Adipose tissue (tissue), 3 donors: ENCODE measurements around the gene NRP2. TPM values are rescaled to one million over a fixed set of nuclear protein-coding genes. Genes with fewer than 3 reads are reported as not detected.
A peak's percentile ranks its signal among the peaks of the same experiment; 100 is the strongest.

Experiments used
- H3K27ac ChIP-seq: one replicate; pipeline ENCODE4 v1.5.1; 2013; ENCODE audit warnings: low read depth, low read length
- WGBS, 3 donors: extraction: QIAGEN DNeasy Blood & Tissue Kit; methylation state at CpG; one replicate each; pipeline ENCODE4 v1.1.7; 2013; 5-methylcytosine and 5-hydroxymethylcytosine counted together
- polyA plus RNA-seq, 3 donors: library from polyadenylated mRNA; stranded (reverse); fragments of 200-250 nt; gene quantifications; one replicate each; pipeline ENCODE4 v1.2.3, GENCODE V29; 2013
- donor health status: healthy with polysubstance abuse.
- donor health status: Bipolar disorder and iron deficiency.
- donor health status: healthy.

NRP2 gene
- polyA plus RNA-seq, 3 donors, result 1.7 to 20.4 (median 11.4) TPM

DNA sequence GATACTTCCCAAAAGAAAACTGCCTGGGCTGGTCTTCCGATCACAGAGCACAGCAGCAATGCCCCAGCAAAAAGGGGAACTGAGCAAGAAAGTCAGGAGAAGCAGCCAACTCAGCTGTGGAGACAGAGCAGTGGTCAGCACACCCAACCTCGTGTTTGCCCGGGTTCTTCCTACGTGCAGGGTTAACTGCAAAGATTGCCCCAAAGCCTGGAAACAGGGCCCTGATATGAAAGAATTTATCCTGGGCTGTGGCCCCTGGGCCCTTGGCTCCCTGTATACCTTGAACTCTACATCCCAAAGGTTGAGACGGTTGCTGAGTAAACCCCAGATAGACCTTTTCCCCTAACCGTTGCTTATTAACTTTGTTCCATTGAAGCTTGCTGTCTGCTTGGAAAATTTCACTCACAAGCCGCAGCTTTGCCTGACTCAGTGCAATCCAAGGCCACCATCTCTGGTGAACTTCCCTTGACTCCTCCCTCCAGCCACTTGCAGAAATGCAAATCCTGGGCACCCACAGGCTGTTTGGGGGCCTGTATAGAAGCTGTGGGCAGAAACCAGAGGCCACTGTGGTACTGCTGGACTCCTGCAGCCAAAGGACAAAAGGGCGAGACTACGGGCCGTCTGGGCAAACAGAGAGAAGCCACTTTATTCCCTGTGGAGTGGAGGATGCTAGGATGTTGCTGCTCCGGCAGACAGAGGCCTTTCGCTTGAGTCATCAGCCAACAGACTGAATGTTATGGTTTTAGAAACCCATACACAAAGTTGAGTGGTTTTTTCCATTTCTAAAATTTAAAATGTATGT, 18.2 kb downstream of the NRP2 start:
- WGBS, 3 donors, result 60 to 69% (median 64%) methylated on average over 12 of the region's 12 CpGs
- H3K27ac ChIP-seq, result peak overlapping the region; percentile 19

DNA sequence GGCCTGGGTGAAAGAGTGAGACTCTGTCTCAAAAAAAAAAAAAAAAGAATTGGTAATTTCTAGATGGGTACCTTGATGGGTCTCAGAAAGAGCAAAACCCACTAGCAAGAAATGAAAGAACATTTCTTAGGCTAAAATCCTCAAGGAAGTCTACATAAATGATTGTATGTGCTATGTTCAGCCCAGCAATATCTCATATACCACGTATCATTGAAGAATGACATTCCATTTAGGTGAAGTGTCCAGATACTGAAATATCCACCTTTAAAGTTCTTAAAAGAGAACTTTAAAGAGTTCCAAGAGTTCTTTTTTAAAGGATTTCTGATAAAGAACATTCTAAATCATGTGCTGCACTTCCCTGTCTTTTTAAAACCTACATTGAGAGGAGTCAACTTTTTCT, 19.2 kb downstream of the NRP2 start:
- H3K27ac ChIP-seq, result no peak overlapping the region
- 86 to 89% (median 86%) methylated on average over 1 of the region's 1 CpG for WGBS, 3 donors

DNA sequence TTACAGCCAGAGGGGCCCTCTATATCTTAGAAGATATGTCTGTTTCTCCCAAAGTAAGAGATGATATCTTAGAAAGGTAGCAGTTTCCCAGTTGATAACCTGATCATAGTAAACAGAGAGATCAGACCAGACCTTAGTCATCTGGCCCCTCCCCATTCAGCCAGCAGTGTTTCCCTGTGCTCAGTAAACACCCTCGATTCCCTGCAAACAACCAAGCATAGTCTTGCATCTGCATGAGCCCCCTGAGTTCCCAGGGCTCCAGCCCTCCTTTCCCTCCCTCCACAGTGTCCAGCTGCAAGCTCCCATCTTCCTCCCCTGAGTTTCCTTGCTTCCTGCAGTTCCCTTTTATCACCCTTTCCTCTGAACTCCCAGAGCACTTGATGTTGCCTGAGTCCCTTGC, 20.3 kb downstream of the NRP2 start:
- H3K27ac ChIP-seq, result no peak overlapping the region
- 27 to 67% (median 63%) methylated on average over 1 of the region's 1 CpG for WGBS, 3 donors

DNA sequence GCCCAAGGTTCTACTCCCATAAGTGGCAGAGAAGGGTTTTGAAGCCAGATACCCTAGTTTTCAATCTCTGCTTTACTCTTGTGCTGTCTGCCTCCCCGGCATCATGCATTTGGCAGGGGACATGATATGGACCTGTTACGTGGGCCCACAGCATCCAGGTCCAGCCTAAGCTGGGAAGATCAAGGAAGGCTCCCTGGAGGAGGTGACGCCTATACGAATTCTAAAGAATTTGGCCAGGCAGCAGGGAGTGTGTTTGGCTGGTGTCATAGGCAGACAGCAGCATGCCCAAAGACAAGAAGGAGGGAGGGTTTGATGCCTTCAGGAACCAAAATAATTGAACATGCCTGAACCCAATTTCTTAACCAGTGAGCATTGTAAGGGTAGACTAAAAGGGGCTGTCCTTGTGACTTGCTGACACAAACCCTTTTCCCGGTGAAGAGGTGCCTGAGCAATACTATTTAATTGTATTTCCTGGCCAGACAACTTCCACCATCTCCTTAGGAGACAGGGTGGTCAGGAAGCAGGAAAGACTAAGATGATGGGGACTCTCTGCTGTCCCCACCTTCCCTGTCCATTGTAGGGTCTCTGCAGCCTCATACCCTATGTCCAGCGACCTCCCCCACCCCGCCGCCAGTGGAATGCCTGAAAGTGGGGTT, 21.3 kb downstream of the NRP2 start:
- no peak overlapping the region for H3K27ac ChIP-seq
- WGBS, 3 donors, result 74 to 87% (median 80%) methylated on average over 8 of the region's 8 CpGs

DNA sequence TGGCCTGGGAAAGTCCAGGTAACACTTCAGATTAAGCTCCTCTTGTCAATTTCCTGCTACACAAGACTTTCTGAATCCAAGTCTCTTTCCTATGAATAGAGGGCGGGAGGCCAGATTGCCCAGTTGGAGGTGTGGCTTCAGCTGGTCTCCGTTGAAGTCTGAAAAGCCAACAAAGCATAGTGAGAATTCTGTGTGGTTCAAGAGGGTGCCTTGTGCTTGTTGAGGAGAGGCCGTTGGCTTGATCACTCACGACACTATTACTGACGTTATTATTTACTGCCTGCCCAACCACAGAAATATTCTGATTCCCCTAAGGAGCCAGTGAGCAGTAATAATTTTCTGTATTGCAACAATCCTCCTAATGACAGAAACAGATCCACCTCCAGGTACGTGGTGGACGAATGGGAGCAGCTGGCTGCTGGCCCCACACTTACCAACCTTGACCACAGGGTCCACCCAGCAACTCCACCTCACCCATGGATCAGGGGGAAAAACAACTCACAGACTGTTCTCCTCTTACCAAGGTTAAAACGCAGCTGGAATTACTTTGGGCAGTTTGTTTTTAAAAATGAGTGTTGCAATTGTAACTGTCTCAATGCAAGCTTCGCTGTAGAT, 21.9 kb downstream of the NRP2 start:
- WGBS, 3 donors, result 56 to 71% (median 60%) methylated on average over 9 of the region's 9 CpGs
- H3K27ac ChIP-seq, result no peak overlapping the region

DNA sequence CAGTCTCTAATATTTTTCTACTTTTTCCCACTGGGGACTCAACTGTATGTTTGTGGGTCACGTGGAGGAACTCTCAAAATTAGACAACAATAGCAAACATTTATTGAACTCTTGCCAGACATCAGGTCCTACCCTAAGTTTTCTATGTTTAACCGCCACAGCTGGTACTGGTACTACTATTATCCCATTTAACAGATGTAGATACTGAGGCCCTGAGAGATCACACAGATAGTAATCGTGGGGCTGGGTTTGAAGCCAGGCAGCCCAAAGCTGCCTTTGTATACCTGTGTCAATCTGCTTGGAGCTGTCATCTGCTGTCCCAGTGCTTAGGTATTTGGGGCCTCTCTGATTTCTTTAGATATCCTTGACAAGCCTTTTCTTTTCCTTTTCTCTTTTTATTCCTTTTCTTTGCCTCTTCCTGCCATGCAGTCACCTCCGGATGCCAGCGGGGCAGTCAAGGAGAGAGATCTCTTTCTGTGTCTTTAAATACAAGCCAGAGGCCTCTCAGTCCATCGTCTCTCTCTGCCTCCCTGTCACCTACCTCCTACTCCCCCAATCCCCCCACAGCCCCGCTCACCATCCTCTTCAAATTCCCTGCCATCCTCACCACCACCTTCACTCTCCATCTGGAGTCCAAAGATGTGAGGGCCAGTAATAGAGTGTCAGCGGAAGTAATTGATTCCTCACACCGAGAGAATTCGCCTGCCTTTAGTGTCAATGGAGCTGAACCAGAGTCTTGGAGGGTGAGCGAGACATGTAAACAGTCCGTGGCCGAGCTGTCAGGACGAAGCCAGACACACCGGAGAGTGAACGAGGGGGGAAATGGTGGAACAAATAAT, 23.4 kb downstream of the NRP2 start:
- 76 to 89% (median 81%) methylated on average over 16 of the region's 16 CpGs for WGBS, 3 donors
- no peak overlapping the region for H3K27ac ChIP-seq

DNA sequence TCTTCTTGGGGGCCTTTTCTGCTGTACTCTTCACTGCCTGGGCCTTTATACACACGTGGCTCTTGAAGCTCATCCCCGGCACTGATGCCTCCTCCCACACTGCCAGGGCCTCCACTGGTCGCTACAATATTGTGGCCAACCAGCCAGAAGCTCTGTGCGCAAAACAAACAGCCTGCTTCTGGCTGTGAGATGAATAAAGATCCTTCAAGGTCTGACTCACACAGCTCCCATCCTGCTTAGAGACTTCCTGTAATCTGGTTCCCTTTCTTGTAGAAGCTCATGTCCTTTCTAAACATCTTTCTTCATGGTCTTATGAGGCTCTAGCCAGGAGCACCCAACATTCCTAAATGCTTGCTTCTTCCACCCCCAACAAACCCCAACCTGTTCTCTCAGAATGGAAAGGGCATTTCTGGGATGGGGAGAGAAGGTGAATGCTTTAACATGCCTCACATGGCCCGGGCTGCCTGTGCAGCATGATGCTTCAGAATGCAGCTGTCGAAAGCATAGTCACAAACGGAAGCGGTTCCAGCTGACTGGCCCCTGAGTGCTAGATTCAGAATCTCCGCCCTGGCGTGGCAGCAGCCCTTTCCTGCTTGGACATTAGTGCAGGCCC, 24.6 kb downstream of the NRP2 start:
- 35 to 70% (median 39%) methylated on average over 10 of the region's 10 CpGs for WGBS, 3 donors

DNA sequence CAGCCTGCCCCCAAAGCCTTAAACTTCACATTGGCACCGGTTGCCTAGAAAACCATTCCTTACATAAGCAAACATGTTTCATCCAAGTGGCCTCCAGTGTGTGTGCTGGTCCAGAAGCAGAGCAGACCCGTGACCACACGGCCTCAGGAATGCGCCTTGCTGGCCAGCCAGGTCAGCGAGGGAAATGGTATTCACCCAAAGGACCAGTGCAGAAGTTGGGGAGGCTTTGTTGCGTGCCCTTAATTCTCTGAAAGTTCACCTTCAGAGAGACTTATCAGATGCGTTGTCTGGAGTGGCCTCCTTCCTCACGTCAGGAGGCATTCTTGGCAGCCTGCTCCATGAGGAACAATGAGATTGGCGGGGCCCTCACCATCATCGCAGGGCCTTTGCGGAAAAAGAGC, 25.9 kb downstream of the NRP2 start:
- 67 to 81% (median 71%) methylated on average over 11 of the region's 11 CpGs for WGBS, 3 donors
- H3K27ac ChIP-seq, result no peak overlapping the region

More for the DNA sequence above, 24.6 kb downstream of the NRP2 start:
- no peak overlapping the region for H3K27ac ChIP-seq

DNA sequence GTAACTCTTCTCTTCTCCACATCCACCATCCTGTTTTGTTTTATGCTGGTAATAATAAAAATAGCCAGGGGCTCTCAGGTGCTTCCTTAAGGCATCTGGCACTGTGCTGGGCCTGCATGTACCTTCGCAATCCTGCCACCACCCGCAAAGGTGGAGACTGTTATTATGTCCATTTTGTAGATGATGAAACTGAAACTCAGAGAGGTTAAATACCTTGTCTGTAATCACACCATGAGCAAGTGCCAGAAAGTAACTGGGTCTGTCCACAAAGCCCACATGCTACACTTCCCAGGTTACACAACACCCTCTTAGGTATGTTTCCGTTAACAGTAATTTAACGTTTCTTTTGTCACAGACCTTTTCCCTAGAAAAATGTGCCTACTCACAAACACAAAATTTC, 27.0 kb downstream of the NRP2 start:
- WGBS, 3 donors, result 49 to 83% (median 77%) methylated on average over 4 of the region's 4 CpGs
- H3K27ac ChIP-seq, result no peak overlapping the region

DNA sequence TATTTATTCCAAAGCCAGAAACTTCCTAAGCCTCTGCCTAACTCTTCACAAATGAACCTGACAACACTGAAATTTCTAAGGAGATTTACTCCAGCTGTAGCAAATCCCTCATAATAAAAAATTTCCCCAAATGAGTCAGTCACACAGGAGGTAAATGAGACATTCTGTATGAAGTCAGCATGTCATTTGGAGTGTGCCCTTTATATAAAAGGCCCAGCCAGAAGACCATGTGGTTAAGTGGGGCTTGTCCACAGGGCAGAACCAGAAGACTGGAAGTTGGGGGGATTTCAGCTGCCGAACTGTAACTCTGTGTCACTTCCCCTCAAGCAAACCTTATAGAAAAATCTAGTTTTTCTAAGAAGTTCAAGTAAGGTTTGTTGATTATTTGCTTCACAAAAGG, 30.2 kb downstream of the NRP2 start:
- WGBS, 3 donors, result 41 to 53% (median 42%) methylated on average over 1 of the region's 1 CpG
- no peak overlapping the region for H3K27ac ChIP-seq

DNA sequence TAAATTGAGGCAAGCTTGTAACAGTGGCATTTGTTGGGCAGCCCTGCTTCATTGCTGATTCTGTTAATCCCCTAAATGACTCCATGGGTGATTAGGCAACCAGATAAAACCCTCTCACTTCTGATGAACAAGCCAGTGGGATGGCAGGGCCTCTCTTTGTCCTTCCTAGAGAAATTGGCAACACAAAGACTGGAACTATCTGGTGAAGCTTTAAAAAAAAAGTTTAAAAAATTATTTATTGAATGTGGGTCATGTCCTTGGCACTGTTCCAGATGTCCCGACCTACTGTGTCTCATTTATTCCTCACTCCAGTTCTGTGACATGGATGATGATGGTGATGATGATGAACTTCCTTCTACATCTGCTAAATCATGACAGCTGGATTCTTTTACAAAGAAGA, 30.8 kb downstream of the NRP2 start:
- H3K27ac ChIP-seq, result no peak overlapping the region
- WGBS, 3 donors, result 14 to 17% (median 16%) methylated on average over 1 of the region's 1 CpG

DNA sequence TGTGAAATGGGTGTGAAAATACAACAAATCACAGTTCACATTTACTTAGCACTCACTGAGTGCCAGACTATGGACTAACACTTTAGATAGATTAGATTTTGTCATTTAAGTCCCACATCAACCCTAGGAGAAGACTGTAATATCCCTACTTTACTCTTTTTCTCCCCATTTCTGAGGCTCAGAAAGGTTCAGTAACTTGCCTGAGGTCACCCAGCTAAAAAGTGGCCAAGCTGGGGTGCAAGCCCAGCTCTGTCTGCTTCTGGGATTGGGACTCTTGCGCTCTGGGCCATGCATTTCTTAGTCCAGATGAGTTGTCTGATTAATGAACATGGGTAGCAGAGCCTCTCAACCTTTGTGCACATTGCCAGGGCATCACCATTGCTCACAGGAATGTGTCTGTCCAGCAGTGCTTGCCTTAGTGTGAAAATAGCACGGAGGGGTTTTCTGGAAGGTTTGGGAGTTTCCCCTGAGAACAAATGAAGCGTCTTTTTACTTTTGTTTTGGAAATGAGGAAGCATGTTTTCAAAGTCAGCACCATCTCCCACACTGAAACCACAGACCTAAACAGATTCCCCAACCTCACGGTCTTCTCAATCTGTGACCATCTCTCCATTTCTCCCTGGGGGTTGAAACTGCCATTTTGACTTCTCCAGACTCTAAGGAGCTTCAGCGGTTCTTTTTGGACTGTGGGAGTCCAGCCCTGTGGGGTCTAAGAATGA, 31.9 kb downstream of the NRP2 start:
- peak overlapping the region; percentile 30 for H3K27ac ChIP-seq
- 39 to 79% (median 41%) methylated on average over 5 of the region's 5 CpGs for WGBS, 3 donors

DNA sequence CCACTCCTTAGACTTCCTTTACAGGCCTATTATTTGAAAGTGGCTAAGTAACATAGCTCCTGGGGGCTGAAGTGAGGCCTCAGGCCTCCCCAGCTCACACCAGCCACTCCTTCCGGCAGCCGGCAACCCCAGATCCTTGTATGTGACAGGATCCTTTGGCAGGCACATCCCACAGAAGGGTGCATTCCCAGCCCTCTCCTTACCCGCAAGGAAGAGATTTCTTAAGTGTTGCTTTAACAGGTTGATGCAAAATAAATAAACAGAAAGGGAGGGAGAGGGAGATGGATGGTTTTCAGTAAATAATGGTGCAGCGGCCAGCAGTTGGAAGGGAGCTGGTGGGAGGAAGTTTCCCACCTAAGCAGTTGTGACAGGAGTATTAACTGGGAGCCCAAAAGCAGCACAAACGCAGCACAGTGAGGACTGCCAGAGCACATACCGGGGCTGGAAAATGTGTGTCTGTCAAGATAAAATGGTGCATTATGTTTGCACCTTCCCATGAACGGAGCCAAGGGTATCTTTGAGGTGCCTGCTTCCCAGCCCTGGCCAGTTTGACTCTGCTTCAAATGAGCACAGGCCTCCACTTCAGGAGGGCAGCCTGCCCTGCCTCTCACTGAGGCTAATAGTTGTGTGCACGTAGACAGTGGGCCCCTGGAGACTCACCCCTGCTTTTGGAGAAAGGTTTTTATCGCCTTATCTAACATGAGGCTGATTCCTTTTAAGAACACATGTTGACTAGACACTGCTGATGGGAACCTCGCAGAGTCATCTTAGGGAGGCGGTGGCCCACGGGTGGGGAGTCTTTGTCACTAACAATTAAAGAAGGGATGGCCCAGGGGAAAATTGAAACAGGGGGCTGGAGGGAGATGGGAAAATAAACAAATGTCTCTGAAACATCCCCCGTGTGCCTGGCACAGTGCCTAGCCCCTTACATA, 32.8 kb downstream of the NRP2 start:
- WGBS, 3 donors, result 74 to 85% (median 75%) methylated on average over 13 of the region's 13 CpGs
- peak overlapping the region; percentile 30 for H3K27ac ChIP-seq

DNA sequence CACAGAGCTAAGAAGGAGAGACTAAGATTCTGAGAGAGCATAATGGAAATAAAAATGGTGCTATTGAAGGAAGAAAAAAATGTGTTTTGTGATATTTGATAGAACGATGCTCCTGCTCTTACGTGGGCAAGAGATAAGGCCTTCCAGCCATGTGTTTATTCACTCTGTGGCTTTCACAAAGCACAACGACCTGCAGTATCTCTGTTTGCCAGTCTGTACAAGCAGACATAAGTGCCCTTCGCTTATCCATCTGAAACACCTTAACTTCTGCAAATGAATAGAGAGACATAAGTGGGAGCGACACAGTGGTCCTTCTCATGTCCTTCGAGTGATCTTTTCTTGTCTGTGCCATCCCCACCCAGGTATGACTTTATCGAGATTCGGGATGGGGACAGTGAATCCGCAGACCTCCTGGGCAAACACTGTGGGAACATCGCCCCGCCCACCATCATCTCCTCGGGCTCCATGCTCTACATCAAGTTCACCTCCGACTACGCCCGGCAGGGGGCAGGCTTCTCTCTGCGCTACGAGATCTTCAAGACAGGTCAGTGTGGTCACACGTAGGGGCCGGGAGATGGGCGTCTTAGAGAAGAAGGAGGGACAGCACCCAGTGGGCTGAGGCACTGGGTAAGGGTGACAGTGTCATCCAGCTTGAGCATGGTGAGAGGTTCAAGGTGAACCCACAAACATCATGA, 33.7 kb downstream of the NRP2 start:
- H3K27ac ChIP-seq, result no peak overlapping the region
- 81 to 91% (median 87%) methylated on average over 20 of the region's 20 CpGs for WGBS, 3 donors

DNA sequence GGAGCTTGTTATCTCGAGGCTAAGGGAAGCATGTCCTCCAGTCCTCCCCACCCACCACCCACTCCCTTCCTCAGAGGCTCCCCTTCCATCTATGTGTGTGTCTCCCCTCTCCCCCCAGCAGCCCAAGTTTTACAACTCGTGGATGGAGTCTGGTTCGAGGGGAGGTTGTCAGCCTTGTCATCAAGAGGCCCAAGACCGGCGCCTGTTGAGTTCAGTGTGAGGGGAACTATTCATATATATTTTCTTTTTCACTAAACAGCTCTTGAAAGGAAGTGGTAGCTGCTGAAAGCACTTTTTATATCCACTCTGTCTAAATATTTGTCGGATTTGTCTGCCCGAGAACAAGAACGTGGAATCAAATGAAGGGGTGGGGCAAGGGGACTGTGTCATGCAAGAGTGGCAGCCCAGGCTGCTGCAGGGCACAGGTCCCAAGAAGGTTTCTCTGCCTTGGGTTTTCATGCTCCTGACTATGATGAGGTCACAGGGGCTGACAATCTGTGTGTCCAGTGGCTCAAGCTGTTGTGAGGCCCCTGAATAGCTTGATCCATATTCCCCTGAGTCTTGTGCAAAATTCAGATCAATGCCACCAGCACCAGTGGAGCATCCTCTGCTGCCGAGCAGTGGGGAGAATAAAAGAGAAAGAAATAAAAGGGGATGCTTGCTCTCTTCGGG, 35.0 kb downstream of the NRP2 start:
- no peak overlapping the region for H3K27ac ChIP-seq
- WGBS, 3 donors, result 79 to 84% (median 81%) methylated on average over 10 of the region's 10 CpGs

DNA sequence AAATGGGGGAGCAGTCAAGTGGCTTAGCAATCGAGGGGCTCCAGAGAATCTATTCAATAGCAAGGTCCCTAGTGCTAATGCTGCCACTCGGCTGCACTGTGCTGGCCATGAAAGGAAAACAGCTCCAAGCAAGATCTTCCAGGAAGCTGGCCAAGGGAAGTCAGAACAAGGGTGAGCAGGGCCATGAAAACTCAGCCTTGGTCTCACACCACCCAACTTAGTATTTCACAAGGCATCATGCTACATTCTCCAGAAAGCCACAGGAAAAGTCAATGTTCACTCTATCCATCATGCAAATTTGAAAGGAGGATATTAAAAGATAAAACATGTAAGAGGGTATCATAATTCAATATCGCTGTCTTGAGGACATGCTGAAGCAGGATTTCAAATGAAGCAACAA, 35.7 kb downstream of the NRP2 start:
- WGBS, 3 donors, result 67 to 79% (median 76%) methylated on average over 3 of the region's 3 CpGs
- no peak overlapping the region for H3K27ac ChIP-seq
